Mesendoderm (in vitro differentiated cells): Measurements from ENCODE around the gene GDI1. TPM values are rescaled to one million over a fixed set of nuclear protein-coding genes. Genes with fewer than 3 reads are reported as not detected.
A peak's percentile ranks its signal among the peaks of the same experiment; 100 is the strongest.

Source experiments
- DNase-seq: peaks from one replicate; pipeline ENCODE4 v3.0.0; 2013
- H2AK5ac ChIP-seq: 2 replicates; pipeline ENCODE4 v1.6.1; 2013; ENCODE audit warnings: low read length, inconsistent platforms
- H2BK120ac ChIP-seq: 2 replicates; pipeline ENCODE4 v1.6.1; 2013; ENCODE audit warnings: low read depth, mild to moderate bottlenecking, low read length, moderate library complexity, mixed read lengths
- H2BK15ac ChIP-seq: replicated peaks from 2 replicates; pipeline ENCODE4 v1.6.1; 2013; ENCODE audit warnings: low read depth, mild to moderate bottlenecking, moderate library complexity
- H2BK5ac ChIP-seq: 2 replicates; pipeline ENCODE4 v1.6.1; 2013; ENCODE audit warnings: low read length, inconsistent platforms
- H3K18ac ChIP-seq: 2 replicates; pipeline ENCODE4 v1.6.1; 2013; ENCODE audit warnings: mild to moderate bottlenecking, low read length, mixed read lengths
- H3K23ac ChIP-seq: one replicate; pipeline ENCODE4 v1.6.1; 2013; ENCODE audit warnings: low read length
- H3K27ac ChIP-seq: 2 replicates; pipeline ENCODE4 v1.5.1; 2013; ENCODE audit warnings: low read depth, mild to moderate bottlenecking, inconsistent platforms, low read length, moderate library complexity
- H3K27me3 ChIP-seq: 2 replicates; pipeline ENCODE4 v1.6.1; 2013; ENCODE audit warnings: low read length, control low read depth, mild to moderate bottlenecking, inconsistent platforms; ENCODE audit not compliant: insufficient read depth, poor library complexity
- H3K36me3 ChIP-seq: 2 replicates; pipeline ENCODE4 v1.6.1; 2013; ENCODE audit warnings: low read length, inconsistent platforms; ENCODE audit not compliant: control insufficient read depth, insufficient read depth
- H3K4ac ChIP-seq: one replicate; pipeline ENCODE4 v1.6.1; 2013; ENCODE audit warnings: low read depth, mild to moderate bottlenecking, low read length, moderate library complexity
- H3K4me1 ChIP-seq: 2 replicates; pipeline ENCODE4 v1.6.1; 2013; ENCODE audit warnings: low read depth, low read length, inconsistent platforms; ENCODE audit not compliant: control insufficient read depth
- H3K4me2 ChIP-seq: 2 replicates; pipeline ENCODE4 v1.6.1; 2013; ENCODE audit warnings: low read length
- H3K4me3 ChIP-seq: 2 replicates; pipeline ENCODE4 v1.5.1; 2013; ENCODE audit warnings: mild to moderate bottlenecking, low read length
- H3K56ac ChIP-seq: one replicate; pipeline ENCODE4 v1.6.1; 2013; ENCODE audit warnings: low read length
- H3K79me1 ChIP-seq: 2 replicates; pipeline ENCODE4 v1.6.1; 2013; ENCODE audit warnings: low read length, inconsistent platforms
- H3K79me2 ChIP-seq: 2 replicates; pipeline ENCODE4 v1.6.1; 2013; ENCODE audit warnings: mild to moderate bottlenecking, low read length; ENCODE audit not compliant: control insufficient read depth, insufficient read depth
- H3K9ac ChIP-seq: 2 replicates; pipeline ENCODE4 v1.6.1; 2013; ENCODE audit warnings: low read length, inconsistent platforms
- H4K5ac ChIP-seq: one replicate; pipeline ENCODE4 v1.6.1; 2013; ENCODE audit warnings: low read length
- H4K8ac ChIP-seq: one replicate; pipeline ENCODE4 v1.6.1; 2013; ENCODE audit warnings: low read depth, mild to moderate bottlenecking, control low read depth, low read length, moderate library complexity
- WGBS: extraction: QIAGEN DNeasy Blood & Tissue Kit; methylation state at CpG from one replicate; pipeline ENCODE4 v1.1.7; 2013; ENCODE audit warnings: low lambda C conversion rate, missing lambda C conversion rate; ENCODE audit not compliant: insufficient coverage; ENCODE audit errors: extremely low coverage; 5-methylcytosine and 5-hydroxymethylcytosine counted together
- small RNA-seq: library from polyadenylated mRNA; stranded (forward); fragments of <200 nt; extraction: miRNeasy Mini kit (QIAGEN cat#:217004); gene quantifications from one replicate; pipeline ENCODE3, GENCODE V24; 2013; ENCODE audit not compliant: insufficient read depth

Gene GDI1

GRCh38 chrX:154488336-154489075 lies 51.6 kb downstream of the GDI1 start:
- Histone ChIP-seq H4K5ac (no peak overlapping the region), H3K36me3 (no peaks in the 10 kb centered on the region), H3K56ac (no peak overlapping the region), H3K23ac (no peak overlapping the region), H2BK120ac (no peak overlapping the region), H2BK15ac (no peak overlapping the region), H3K27me3 (no peaks in the 10 kb centered on the region), H3K79me2 (no peaks in the 10 kb centered on the region), H3K9ac (no peak overlapping the region), H3K4me3 (no peak overlapping the region), H3K18ac (no peak overlapping the region), H3K4me1 (no peaks in the 10 kb centered on the region), H2BK5ac (no peak overlapping the region), H3K79me1 (no peaks in the 10 kb centered on the region), H2AK5ac (no peak overlapping the region), H4K8ac (no peak overlapping the region), H3K4ac (no peak overlapping the region), H3K4me2 (no peak overlapping the region), H3K27ac (no peak overlapping the region)
- no peak for DNase-seq
- WGBS: no CpG with 5 or more reads among the region's 20 CpGs

DNA sequence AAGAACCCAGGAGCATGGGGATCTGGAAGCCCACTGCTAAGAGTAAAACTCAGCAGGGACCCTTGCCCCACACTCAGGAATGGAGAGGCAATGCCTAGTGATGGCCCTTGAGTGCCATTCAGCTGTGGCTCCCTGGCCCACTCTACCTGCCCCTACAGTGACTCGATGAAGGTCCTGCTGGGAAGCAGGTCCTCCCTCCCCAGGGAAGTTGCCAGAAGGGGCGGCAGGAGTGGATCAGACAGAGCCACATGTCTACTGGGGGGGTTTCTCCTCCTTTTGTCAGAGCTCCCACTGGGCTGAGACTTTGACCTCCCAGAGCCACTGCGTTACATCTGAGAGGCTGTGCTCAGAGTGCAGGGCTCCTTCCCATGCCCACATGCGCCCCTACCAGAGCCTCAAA lies 52.2 kb downstream of the GDI1 start:
- no peak overlapping the region for H3K27ac ChIP-seq
- no peak for DNase-seq

GRCh38 chrX:154490021-154490413 lies 53.1 kb downstream of the GDI1 start:
- H2BK15ac ChIP-seq: no peak overlapping the region
- peak; percentile 28 for DNase-seq
- H2BK5ac ChIP-seq: no peak overlapping the region
- H2AK5ac ChIP-seq: no peak overlapping the region
- H4K5ac ChIP-seq: no peak overlapping the region
- no peaks in the 10 kb centered on the region for H3K36me3 ChIP-seq
- peak overlapping the region; percentile 30 for H3K4me2 ChIP-seq
- peak overlapping the region; percentile 67 for H3K56ac ChIP-seq
- H3K79me2 ChIP-seq: no peaks in the 10 kb centered on the region
- no peak overlapping the region for H2BK120ac ChIP-seq
- H3K27me3 ChIP-seq: no peaks in the 10 kb centered on the region
- H3K18ac ChIP-seq: peak overlapping the region; percentile 52
- H4K8ac ChIP-seq: no peak overlapping the region
- peak overlapping the region; percentile 70 for H3K9ac ChIP-seq
- no peaks in the 10 kb centered on the region for H3K4me1 ChIP-seq
- H3K23ac ChIP-seq: no peak overlapping the region
- H3K27ac ChIP-seq: no peak overlapping the region
- peak overlapping the region; percentile 58 for H3K4ac ChIP-seq
- peak overlapping the region; percentile 6 for H3K4me3 ChIP-seq
- H3K79me1 ChIP-seq: no peaks in the 10 kb centered on the region
- WGBS: no CpG with 5 or more reads among the region's 19 CpGs

More for the DNA sequence above, 52.2 kb downstream of the GDI1 start:
- H3K4me1 ChIP-seq: no peaks in the 10 kb centered on the region
- no CpG with 5 or more reads among the region's 4 CpGs for WGBS
- H3K79me1 ChIP-seq: no peaks in the 10 kb centered on the region
- no peak overlapping the region for H4K5ac ChIP-seq
- H2BK120ac ChIP-seq: no peak overlapping the region
- no peak overlapping the region for H2BK15ac ChIP-seq
- no peaks in the 10 kb centered on the region for H3K27me3 ChIP-seq
- H2BK5ac ChIP-seq: no peak overlapping the region
- H3K36me3 ChIP-seq: no peaks in the 10 kb centered on the region
- H3K4me2 ChIP-seq: no peak overlapping the region
- no peaks in the 10 kb centered on the region for H3K79me2 ChIP-seq
- H3K9ac ChIP-seq: no peak overlapping the region
- H2AK5ac ChIP-seq: no peak overlapping the region
- no peak overlapping the region for H4K8ac ChIP-seq
- H3K4me3 ChIP-seq: no peak overlapping the region
- H3K23ac ChIP-seq: no peak overlapping the region
- H3K18ac ChIP-seq: no peak overlapping the region
- H3K56ac ChIP-seq: no peak overlapping the region
- H3K4ac ChIP-seq: no peak overlapping the region

DNA sequence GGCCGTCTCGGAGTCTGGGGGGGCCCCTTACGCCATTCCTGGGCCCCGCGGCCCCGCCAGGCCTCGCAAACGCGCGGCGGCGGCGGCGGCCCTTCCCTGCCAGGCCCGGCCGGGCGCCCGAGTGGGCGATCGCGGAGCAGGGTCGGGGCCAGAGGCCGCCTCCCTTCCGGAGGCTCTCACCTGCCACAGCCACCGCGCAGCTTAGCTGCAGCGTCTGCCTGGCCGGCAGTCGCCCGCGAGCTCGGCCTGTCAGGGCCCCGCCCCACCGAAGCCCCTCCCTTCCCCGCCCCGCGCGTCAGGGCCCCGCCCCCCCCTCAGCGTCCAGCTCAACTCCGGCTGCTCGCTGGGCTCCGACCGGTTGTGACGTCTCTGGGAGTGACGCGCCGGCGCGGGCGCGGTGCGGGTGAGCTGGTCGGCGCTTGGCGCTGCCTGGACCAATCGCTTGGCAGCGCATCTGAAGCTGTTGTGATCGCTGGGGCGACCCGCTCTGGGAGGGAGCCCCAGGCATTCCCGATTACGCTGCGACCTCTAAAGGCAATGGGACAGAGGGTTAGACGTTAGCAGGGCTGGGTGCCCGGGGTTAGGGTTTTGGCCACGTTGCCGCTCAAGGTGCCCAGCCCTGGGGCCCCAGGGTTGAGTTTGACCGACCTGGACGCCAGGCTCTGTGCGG lies 53.6 kb downstream of the GDI1 start, which contains the start of gene SLC10A3:
TSS of gene SLC10A3 (minus strand) at position 216 of the 670 bp plus-strand sequence. CDS start 1,689 bp downstream, outside the sequence.
- Histone ChIP-seq H3K4me1 (no peaks in the 10 kb centered on the region), H3K23ac (no peak within 1 kb of the TSS), H3K79me1 (no peaks in the 10 kb centered on the region), H4K5ac (no peak within 1 kb of the TSS), H3K79me2 (no peaks in the 10 kb centered on the region), H3K4ac (peak within 1 kb of the TSS; percentile 58), H2BK120ac (no peak within 1 kb of the TSS), H2BK15ac (no peak within 1 kb of the TSS), H2BK5ac (no peak within 1 kb of the TSS), H3K36me3 (no peaks in the 10 kb centered on the region), H3K56ac (peak within 1 kb of the TSS; percentile 67), H3K4me2 (peak within 1 kb of the TSS; percentile 30), H3K4me3 (peak within 1 kb of the TSS; percentile 6), H3K27me3 (no peaks in the 10 kb centered on the region), H3K9ac (peak within 1 kb of the TSS; percentile 71), H3K27ac (peak within 1 kb of the TSS; percentile 73), H4K8ac (no peak within 1 kb of the TSS), H2AK5ac (no peak within 1 kb of the TSS), H3K18ac (peak within 1 kb of the TSS; percentile 52)
- peak; percentile 97 for DNase-seq
- WGBS: no CpG with 5 or more reads among the region's 71 CpGs

Small RNA genes within 50 kb of the gene (small RNA-seq; reads per million reads assigned to genes)
- gene MIR6858 (0.54 reads per million), gene SNORA70 (not detected)
